ENCODE data around the gene UMAD1.

Gene UMAD1

GRCh38 chr7:7764520-7765396 is 124.2 kb downstream of the UMAD1 start:
- DNase-seq (ENCODE audit: low read depth), result no peak

DNA sequence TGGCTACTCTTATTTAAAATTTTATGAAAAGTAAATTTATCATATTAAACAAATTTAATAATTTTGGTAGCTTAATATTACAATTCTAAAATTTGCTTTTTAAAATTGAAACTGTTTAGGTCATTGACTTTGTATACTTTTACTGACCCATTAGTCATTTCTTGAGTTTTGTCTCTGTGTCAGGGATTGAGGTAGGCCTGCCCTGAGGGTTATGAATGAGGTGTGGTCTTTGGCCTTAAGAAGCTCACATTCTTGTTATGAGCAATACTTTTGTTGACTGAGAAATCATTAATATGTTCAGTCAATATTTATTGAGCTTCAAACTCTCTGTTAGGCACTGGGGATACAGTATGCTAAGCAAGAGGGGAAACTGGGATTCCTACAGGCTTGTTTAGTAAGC is 124.9 kb downstream of the UMAD1 start:
- no peak for DNase-seq (ENCODE audit: low read depth)

DNA sequence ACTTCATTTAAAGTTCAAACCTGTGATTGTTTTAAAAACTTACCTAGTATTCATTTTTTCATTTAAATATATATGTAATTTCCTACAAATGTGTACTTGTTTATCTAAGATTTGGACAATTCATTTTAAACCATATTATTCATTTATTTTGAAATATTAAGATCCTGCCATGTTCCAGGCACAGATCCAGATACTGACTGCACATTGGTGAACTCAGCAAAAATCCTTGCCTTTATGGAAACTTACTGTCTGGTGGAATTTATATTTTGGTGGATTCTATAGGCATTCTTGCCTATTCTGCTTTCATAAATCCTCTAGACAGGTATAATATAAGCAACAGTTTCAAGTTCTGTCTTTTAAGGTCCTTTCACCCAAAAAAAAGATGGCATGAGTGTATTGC is 126.1 kb downstream of the UMAD1 start:
- no peak for DNase-seq (ENCODE audit: low read depth)

DNA sequence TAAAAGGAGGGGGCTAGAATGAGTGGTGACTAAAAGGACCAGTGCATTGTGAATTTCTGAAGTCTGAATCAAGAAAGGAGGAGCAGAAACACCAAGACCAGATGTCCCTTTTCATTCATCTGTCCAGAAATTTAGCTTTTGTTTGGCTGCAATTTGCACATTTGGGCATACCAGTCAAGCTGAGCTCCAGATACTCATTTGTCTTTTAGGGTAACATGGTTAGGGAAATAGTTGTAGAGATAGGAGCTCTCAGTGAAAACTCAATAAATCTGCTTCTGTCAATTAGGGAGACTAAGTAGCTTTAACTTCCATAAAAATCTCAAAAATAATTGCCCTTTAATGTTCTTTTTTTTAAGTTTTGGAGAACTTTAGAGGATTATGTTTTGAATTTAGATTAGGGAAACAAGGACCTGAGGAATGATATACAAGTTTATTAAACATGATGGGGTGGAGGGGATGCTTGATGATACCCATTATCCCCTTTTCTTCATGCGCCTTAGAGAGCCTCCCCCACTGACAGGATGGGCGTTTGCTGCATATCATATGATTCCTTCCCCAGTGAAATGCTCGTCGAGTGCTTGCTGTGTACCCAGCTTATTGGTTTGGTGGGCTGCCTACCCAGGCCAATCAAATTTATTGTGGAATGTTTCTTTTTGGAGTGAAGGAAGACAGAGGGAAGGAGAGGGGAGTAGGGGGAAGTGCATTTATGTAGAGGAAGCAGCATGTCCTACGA is 128.6 kb downstream of the UMAD1 start:
- no peak for DNase-seq (ENCODE audit: low read depth)

DNA sequence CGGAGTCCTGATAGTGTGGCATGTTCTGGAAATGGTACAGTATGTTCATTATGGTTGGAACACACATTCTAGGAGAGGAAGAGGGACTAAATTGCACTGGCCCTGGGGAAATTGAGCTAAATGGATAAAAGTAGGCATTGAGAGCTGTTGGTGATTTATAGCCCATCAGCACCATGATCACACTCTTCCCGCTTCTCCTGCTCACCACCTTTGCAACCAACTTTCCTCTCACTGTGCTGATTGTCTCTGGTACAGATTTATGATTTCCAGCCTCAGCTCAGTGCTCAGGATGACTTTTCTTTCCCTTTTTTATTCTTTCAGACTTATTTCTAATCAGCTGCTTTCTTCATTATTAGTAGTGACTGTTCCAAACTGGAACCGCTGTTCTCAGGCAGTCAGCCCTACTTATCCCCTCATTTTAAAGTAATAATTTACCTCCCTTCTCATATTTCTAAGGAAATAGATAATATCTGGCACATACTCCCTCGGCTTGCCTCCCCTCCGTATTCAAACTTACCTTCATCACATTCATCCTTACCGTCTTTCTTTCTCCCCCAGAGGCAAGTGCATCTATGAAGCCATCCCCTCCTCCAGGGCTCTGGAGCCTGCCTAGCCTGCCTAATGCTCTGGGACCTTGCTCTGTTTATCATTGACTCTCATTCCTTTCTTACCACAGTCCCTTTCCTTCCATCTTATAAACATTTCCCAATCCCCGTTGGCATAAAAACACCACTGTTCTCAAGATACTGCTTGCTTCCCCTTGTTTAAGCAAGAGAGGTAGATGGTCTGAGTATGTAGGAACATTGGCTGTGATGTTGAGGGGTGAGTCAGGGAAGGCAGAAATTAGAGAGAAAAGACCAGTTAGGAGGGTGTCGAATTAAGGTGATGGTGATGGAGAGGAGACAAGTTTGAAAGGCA is 129.4 kb downstream of the UMAD1 start:
- DNase-seq (ENCODE audit: low read depth), result no peak

GRCh38 chr7:7771452-7771851 is 130.9 kb downstream of the UMAD1 start:
- no peak for DNase-seq (ENCODE audit: low read depth)

DNA sequence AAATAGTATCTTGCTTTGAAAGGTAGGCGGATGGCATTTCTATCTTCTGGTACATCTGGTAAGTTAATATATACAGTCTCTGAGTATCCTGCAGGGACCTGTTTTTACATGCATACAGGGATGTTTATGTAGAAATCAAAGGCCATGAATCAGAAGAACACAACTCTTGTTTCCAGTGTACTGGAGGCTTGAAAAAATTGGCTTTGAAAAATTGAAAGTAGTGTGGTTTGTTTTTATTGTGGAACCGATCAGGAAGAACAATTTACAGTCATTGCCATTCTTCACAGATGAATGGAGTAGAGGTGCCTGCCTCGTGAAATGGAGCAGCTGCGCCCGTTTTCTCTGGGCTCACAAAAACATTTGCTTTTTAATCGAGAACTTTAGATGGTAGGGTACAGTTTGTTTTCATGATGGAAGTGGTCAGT is 131.9 kb downstream of the UMAD1 start:
- DNase-seq (ENCODE audit: low read depth), result no peak

GRCh38 chr7:7773334-7774309 is 133.1 kb downstream of the UMAD1 start:
- DNase-seq (ENCODE audit: low read depth), result no peak

GRCh38 chr7:7779888-7780287 is 139.3 kb downstream of the UMAD1 start:
- DNase-seq (ENCODE audit: low read depth), result no peak

DNA sequence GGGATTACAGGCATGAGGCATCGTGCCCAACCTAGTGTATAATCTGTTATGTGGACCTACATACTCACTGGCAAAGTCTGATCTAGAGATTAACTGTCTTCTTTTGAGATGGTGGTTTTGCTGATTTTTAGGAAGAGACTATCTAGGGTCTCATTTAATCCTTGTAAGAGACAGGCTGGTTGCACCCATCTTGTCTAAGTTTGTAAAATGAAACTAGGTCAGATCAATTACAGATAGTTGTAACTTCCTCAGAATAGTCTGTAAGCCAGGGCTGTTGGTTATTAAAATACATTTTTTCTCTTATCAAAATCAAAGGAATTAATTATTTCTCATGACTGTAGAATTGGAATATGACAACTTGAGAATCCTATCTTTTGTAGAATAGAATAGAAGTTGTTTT is 142.4 kb downstream of the UMAD1 start:
- no peak for DNase-seq (ENCODE audit: low read depth)

- DNase-seq (ENCODE audit: low read depth), result no peak
Observed at GRCh38 chr7:7785344-7785973, 144.9 kb downstream of the UMAD1 start.

GRCh38 chr7:7786595-7786994 is 146.0 kb downstream of the UMAD1 start:
- DNase-seq (ENCODE audit: low read depth), result no peak

DNA sequence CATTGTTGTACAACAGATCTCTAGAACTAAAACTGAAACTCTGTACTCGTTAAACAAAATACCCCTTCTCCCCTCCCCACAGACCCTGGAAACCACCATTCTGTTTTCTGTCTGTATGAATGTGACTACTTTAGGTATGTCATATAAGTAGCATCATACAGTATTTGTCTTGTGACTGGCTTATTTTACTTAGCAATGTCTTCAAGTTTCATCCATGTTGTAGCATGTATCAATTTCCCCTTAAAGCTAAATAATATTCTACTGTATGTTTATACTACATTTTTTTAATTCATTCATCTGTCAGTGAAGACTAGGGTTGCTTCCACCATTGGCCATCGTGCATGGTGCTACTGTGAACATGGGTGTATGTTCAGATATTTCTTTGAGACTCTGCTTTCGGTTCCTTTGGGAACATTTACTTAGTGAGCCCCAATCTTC is 149.0 kb downstream of the UMAD1 start:
- no peak for DNase-seq (ENCODE audit: low read depth)

DNA sequence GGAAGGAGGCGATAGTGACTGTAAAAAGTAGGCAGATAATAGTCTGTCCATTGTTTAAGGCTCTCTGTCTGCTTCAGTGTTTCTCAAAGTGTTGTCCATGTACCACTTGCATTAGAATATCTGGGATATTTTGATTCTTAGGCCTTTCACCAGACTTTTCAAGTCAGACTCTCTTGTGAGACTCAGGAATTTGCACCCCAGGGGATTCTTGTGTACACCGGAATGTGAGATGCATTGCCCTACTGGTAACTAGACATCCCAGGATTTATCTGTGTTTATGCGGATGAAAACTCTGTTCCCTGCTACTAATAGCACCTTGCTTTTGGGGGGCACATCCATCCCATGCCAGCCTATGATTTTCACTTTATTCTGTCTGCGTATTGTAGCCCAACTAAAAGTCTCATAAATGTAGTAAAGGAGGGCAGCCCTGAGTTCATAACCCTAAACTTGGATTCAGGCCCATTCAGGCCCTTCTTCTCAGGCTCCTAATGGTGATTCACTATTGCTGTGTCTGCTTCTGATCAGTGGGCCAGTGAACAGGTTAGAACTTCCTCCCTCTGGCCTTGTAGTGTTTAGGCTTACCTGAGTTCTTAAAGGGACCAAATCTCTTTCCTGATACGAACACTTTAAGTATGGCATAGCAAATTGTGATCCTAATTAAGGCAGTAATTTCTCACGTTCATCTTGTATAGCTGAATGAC is 149.6 kb downstream of the UMAD1 start:
- DNase-seq (ENCODE audit: low read depth), result no peak

DNA sequence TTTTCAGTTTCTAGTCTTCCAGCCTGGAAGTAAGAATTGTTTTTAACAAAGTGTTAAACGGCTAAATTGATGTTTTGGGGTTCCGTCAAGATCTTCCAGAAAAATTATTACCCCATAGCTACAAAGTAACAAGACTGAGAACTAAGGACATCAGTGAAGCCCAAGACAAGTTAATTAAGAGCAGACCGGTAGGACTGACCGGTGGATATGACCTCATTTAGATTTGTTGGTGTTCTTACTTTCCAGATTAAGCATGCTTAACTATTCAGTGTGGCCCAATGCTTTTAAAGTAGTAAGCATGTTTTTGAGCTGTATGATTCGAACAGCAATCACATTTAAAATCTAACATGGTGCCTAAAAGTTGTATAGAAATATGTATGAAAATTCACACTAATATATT is 151.0 kb downstream of the UMAD1 start:
- no peak for DNase-seq (ENCODE audit: low read depth)

- no peak for DNase-seq (ENCODE audit: low read depth)
Observed at GRCh38 chr7:7792056-7792455, 151.5 kb downstream of the UMAD1 start.

DNA sequence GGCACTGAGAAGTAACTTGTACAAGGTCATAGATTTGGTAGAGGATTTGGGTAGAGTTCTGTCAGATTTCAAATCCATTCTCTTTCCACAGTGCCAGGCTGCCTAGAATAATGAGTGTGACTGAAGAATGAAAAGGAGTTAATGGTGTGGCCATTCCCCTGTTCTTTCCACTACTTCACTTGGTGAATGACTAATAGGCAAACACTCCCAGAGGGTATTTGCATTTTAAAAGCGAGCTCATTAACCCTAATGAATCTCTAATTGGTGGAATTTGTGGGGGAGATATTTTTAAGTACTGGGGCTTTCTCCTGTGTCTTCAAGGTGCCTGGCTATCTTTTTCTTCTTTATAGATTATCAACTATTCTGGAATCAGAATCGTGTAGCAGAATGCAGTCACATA is 152.7 kb downstream of the UMAD1 start:
- no peak for DNase-seq (ENCODE audit: low read depth)

DNA sequence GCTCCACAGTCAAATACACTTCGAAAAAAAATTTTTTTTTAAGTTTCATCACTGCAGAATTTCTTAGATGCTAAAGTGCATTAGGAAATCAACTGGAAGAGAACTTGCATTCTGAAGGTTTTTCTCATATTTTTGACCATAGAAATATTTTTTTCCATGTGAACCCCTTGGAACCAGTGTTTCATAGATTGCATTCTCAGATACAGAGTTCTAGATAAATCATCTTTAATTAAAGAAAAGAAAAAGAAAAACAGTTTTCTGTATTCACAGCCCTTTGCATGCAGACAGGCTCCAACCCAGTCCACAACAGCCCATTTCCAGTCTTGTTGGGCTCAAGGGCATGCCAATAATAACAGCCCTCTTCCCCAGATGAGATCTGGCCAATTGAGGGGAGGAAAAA is 153.4 kb downstream of the UMAD1 start:
- no peak for DNase-seq (ENCODE audit: low read depth)

GRCh38 chr7:7795203-7795602 is 154.7 kb downstream of the UMAD1 start:
- no peak for DNase-seq (ENCODE audit: low read depth)

DNA sequence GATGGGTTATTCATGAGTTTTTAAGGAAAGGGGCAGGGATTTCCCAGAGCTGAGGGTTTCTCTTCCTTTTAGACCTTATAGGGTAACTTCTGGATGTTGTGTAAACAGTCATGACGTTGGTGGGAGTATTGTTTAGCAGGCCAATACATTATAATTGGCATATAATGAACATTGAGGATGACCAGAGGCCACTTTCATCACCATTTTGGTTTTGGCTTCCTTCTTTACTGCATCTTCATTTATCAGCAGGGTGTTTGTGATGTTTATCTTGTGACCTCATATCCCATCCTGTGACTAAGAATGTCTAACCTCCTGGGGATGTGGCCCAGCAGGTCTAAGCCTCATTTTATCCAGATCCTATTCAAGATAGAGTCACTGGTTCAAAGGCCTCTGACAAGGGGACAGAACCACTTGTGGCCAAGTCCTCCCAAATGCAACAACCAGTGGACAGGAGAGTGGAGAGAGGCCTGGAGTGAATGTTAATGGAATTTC is 155.1 kb downstream of the UMAD1 start:
- no peak for DNase-seq (ENCODE audit: low read depth)

Measured in activated T-cell treated with anti-CD3 and anti-CD28 coated beads for 24 hours (primary cell).